Breast epithelium (tissue), 3 donors: ENCODE data around the gene DMRT3.

Source experiments
- POLR2A ChIP-seq: fragments of 450-650 bp; IDR thresholded peaks from one replicate; pipeline ENCODE4 v1.6.1; 2016; ENCODE audit warnings: antibody characterized with exemption, mild to moderate bottlenecking, moderate library complexity
- POLR2AphosphoS5 ChIP-seq, 3 donors: sonication (generic); formaldehyde crosslinking; IDR thresholded peaks; one replicate each; pipeline ENCODE4 v1.6.1; 2017; ENCODE audit warnings: antibody characterized with exemption in 3 of 3
- TF ChIP-seq, protein P1 (sequence below), 3 donors: fragments of 450-650 bp; IDR thresholded peaks; one replicate each; pipeline ENCODE4 v1.5.1; 2016 to 2017; ENCODE audit warnings: antibody characterized with exemption in 3 of 3, mild to moderate bottlenecking in 3 of 3, moderate library complexity in 3 of 3

DNA sequence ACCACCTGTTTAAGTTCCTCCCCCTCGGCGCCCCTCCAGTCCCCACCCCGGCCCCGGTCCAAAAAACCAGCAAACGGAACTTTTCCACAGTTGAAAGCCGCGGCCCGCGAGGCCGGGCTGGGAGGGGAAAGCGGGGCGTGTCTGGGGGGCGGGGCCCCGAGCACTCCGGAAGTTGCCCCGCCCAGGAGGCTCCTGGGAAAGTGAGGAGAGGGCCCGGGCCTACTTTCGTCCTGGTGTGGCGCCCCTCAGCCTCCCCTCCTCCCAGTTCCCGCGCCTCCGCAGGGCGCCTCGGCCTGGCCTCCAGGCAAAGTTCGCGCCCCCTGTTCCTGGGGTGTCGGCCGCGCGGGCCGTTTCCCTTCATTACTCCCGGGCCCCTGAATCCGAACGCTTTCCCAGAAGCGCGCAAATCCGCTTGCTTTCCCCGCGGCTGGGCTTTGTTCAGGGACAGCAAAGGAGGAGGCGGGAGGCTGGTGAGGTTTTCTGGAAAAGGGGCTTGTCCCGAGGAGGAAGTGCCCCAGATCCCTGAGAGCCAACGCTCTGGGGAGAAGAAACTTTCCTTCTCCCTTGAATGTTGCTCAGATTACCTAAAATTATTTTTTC lies 4.5 kb upstream of the DMRT3 start:
- no peak for TF ChIP-seq POLR2A
- TF ChIP-seq, protein P1, sequence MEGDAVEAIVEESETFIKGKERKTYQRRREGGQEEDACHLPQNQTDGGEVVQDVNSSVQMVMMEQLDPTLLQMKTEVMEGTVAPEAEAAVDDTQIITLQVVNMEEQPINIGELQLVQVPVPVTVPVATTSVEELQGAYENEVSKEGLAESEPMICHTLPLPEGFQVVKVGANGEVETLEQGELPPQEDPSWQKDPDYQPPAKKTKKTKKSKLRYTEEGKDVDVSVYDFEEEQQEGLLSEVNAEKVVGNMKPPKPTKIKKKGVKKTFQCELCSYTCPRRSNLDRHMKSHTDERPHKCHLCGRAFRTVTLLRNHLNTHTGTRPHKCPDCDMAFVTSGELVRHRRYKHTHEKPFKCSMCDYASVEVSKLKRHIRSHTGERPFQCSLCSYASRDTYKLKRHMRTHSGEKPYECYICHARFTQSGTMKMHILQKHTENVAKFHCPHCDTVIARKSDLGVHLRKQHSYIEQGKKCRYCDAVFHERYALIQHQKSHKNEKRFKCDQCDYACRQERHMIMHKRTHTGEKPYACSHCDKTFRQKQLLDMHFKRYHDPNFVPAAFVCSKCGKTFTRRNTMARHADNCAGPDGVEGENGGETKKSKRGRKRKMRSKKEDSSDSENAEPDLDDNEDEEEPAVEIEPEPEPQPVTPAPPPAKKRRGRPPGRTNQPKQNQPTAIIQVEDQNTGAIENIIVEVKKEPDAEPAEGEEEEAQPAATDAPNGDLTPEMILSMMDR (IDR thresholded peaks at IDR 0.05), result no peak
- TF ChIP-seq POLR2AphosphoS5 (IDR thresholded peaks at IDR 0.05), result no peak
